Naive B cell (primary cell): ENCODE data around the gene GPR34. TPM values are rescaled to one million over a fixed set of nuclear protein-coding genes. Genes with fewer than 3 reads are reported as not detected.
"Not testable (repeated sequence)": the region's sequence is repeated elsewhere in the genome, so short reads cannot be mapped to it uniquely, and the experiment has no call there.

Experiments
- ATAC-seq, 2 donors: fragments of 150-1000 bp; cut with Tn5 transposase; 2 replicates each; pipeline ENCODE4 v1.10.0; 2021; ENCODE audit warnings: low read depth in 2 of 2, mild to moderate bottlenecking in 2 of 2, moderate library complexity in 2 of 2
- DNase-seq: peaks from one replicate; pipeline ENCODE4 v3.0.0; 2022
- H3K27ac Mint-ChIP-seq, 6 donors: one replicate each; pipeline ENCODE4 v1.8.0; 2020 to 2022; ENCODE audit warnings: mild to moderate bottlenecking in 6 of 6, mixed read lengths in 6 of 6, moderate library complexity in 5 of 6, inconsistent platforms in 2 of 6
- H3K27me3 Mint-ChIP-seq, 3 donors: one replicate each; pipeline ENCODE4 v1.8.0; 2021 to 2022; ENCODE audit warnings: mixed read lengths in 3 of 3, mild to moderate bottlenecking in 1 of 3
- H3K36me3 Mint-ChIP-seq, 2 donors: one replicate each; pipeline ENCODE4 v1.8.0; 2020 to 2022; ENCODE audit warnings: mixed read lengths in 2 of 2, inconsistent platforms in 1 of 2, mild to moderate bottlenecking in 1 of 2
- H3K4me1 Mint-ChIP-seq, 3 donors: one replicate each; pipeline ENCODE4 v1.8.0; 2020 to 2022; ENCODE audit warnings: mixed read lengths in 3 of 3, inconsistent platforms in 1 of 3, mild to moderate bottlenecking in 1 of 3, moderate library complexity in 1 of 3
- H3K4me3 Mint-ChIP-seq, 8 donors: one replicate each; pipeline ENCODE4 v1.8.0; 2020 to 2022; ENCODE audit warnings: mild to moderate bottlenecking in 8 of 8, mixed read lengths in 8 of 8, moderate library complexity in 8 of 8, inconsistent platforms in 2 of 8
- H3K9me3 Mint-ChIP-seq, 7 donors: one replicate each; pipeline ENCODE4 v1.8.0; 2020 to 2022; ENCODE audit warnings: mixed read lengths in 7 of 7, mild to moderate bottlenecking in 5 of 7, inconsistent platforms in 2 of 7, moderate library complexity in 1 of 7
- polyA plus RNA-seq, 6 donors: library from polyadenylated mRNA; unstranded; fragments of 300-500 nt; fragmentation: Illumina TruSeq; gene quantifications; one replicate each; pipeline ENCODE4 v1.2.3, GENCODE V29; 2021; ENCODE audit warnings: low read depth in 6 of 6

The GPR34 gene
- polyA plus RNA-seq, 6 donors from 2014 or later = 0.16 to 0.39 TPM; not detected in 4

DNA sequence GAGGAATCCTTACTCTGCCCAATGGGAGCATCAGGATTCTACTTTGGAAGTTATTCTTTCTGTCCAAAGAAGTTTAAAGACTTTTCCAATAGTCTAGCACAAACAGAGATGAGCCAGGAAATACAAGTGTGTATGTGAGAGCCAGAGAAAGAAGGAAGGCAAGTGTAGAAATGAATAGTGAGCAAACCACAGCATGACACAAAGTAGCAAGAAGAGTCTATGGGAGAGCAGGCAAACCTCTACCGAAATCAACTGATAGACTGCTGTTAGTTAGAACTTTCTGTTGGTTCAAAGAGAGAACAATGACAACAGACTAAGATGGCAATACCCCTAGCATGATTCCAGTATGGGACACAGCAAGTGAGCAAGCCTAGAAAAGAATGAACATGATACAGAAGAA is 16.1 kb upstream of the GPR34 start:
- DNase-seq (no peak), ATAC-seq (no peak)
- Mint-ChIP-seq H3K36me3 (no peaks in the 10 kb centered on the region), H3K9me3 (peaks cover 0 to 1% (median 0%) of the 10 kb centered on the region in 7 donors), H3K4me1 (peaks cover 0 to 5% (median 3%) of the 10 kb centered on the region in 3 donors), H3K27ac (no peak overlapping the region), H3K27me3 (peaks cover 0 to 8% (median 0%) of the 10 kb centered on the region in 3 donors), H3K4me3 (no peak overlapping the region)

DNA sequence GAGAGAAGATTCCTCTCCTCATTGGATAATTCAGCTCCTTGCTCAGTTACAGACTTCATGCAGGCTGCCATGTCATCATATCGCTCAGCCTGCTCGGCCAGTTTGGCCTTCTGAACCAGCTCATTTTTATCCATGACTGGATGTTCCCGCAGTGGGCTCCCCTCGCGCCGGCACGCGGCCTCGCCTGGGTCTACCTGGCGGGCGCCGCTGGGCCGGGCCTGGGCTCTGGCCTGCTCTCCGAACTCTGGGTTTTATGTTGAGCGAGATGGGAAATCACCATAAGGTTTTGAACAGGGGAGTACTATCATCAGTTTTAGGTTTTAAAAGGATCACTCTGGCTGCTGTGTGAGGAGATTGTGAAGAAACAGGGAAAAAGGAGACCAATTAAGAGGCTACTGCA is 12.4 kb upstream of the GPR34 start:
- H3K4me3 Mint-ChIP-seq, H3K36me3 Mint-ChIP-seq, H3K27me3 Mint-ChIP-seq, DNase-seq, ATAC-seq, H3K9me3 Mint-ChIP-seq, H3K4me1 Mint-ChIP-seq: not testable (repeated sequence)
- H3K27ac Mint-ChIP-seq = peak overlapping the region in 1 of 6 donors; percentile 57

DNA sequence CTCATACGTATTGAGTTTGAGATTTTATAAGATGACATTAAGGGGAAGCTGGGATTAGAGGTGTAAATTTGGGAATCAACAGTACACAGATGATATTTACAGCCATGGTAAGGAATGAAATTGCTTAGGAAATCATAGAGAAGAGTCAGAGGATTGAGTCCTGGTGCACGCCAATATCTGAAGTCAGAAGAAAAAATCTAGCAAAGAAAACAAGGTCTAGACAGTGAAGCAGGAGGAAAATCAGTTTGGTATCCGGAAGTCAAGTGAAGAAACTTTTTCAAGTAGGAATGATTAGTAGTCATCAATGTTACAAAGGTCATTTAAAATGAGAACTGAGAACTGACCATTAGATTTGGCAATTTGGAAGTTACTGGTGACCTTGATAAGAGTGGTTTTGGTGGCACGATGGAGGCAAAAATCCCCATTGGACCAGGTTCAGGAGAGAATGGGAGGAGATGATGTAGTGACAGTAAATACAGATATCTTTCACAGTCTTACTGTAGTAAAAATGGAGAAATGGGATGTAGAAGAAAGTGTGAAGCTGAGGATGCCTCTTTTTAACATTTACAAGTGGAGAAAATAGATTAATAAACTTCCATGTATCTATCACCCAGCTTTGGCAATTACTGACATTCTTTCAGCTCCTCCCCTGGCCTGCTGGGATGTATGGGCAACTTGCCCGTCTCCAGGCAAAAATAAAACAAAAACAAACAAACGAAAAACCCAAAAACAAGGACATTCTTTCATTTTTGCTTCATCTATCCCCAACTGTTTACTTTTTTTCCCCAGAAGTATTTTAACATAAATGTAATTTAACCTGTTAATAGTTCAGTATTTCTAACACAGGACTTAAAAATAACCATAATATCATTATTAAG is 11.4 kb upstream of the GPR34 start:
- H3K27me3 Mint-ChIP-seq = peaks cover 0 to 8% (median 0%) of the 10 kb centered on the region in 3 donors
- H3K4me1 Mint-ChIP-seq = peaks cover 0 to 4% (median 3%) of the 10 kb centered on the region in 3 donors
- ATAC-seq (no peak), DNase-seq (no peak)
- peak overlapping the region in 1 of 6 donors; percentile 40 for H3K27ac Mint-ChIP-seq
- H3K9me3 Mint-ChIP-seq = peaks cover 0 to 3% (median 0%) of the 10 kb centered on the region in 7 donors
- H3K4me3 Mint-ChIP-seq = no peak overlapping the region
- no peaks in the 10 kb centered on the region for H3K36me3 Mint-ChIP-seq

DNA sequence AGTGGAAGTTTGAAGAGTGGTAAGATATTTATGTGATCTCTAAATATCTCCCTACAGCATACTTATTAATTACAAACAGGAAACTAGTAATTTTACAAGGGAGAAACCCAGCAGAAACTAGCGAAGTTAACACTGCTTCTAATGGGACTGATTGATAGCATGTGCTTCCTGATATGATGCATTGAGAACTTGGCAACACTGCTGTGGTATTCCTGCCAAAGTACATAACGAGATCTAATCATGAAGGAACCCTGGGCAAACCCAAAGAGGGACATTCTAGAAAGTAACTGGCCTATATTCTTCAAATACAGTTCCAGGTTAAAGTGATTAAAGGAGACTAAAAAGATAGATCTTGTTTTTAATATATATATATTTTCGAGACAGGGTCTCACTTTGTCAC is 4.6 kb upstream of the GPR34 start:
- peaks cover 11 to 28% (median 20%) of the 10 kb centered on the region in 3 donors for H3K4me1 Mint-ChIP-seq
- no peak for ATAC-seq
- H3K36me3 Mint-ChIP-seq = no peaks in the 10 kb centered on the region
- H3K27me3 Mint-ChIP-seq = no peaks in the 10 kb centered on the region
- no peak overlapping the region for H3K4me3 Mint-ChIP-seq
- H3K9me3 Mint-ChIP-seq = peaks cover 0 to 2% (median 0%) of the 10 kb centered on the region in 7 donors
- no peak overlapping the region for H3K27ac Mint-ChIP-seq
- no peak for DNase-seq

DNA sequence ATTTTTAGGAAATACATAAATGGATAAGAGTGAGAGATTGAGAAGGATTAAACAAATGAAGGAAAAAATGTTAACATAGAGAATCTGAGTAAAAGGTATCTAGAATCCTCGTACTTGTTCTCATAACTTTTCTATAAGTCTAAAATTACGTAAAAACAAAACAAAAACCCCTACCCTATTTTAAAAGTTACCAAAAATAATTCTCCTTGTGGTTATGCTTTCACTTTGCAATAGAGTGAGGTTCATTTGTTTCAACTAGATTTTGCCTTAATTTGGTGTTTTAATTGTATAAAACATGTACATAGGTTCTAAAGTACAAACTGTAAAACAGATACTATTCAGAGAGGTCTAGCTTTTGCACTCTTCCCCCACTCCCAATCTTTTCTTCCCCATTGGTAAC is 3.8 kb upstream of the GPR34 start:
- DNase-seq = no peak
- Mint-ChIP-seq H3K27me3 (no peaks in the 10 kb centered on the region), H3K4me1 (peaks cover 11 to 28% (median 20%) of the 10 kb centered on the region in 3 donors), H3K27ac (peak overlapping the region in 2 of 6 donors; percentile 30 to 38), H3K36me3 (no peaks in the 10 kb centered on the region), H3K9me3 (peaks cover 0 to 2% (median 0%) of the 10 kb centered on the region in 7 donors), H3K4me3 (peak overlapping the region in 1 of 8 donors; percentile 10)
- ATAC-seq = no peak

DNA sequence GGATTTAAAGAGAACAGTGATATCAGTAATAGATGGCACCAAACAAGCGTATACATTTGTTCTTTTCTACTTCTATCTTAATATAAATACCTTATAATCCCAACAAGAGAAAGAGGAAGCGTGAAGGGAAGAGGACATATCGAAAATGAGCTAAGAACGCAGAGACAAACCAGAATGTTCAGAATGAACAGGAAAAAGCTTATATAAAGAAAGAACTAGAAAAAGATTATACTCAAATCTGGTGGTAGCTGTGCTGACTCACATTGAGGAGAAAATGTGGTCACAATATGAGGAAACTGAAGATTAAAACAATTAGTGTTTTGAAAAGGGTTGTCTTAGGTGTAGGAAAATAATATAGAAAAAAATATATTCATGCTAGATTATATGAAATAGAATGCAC is 2.0 kb upstream of the GPR34 start:
- no peak for DNase-seq
- Mint-ChIP-seq H3K27ac (no peak overlapping the region), H3K9me3 (no peaks in the 10 kb centered on the region), H3K4me1 (peaks cover 11 to 34% (median 20%) of the 10 kb centered on the region in 3 donors), H3K27me3 (no peaks in the 10 kb centered on the region), H3K36me3 (no peaks in the 10 kb centered on the region), H3K4me3 (peak overlapping the region in 2 of 8 donors; percentile 9 to 63)
- no peak for ATAC-seq

DNA sequence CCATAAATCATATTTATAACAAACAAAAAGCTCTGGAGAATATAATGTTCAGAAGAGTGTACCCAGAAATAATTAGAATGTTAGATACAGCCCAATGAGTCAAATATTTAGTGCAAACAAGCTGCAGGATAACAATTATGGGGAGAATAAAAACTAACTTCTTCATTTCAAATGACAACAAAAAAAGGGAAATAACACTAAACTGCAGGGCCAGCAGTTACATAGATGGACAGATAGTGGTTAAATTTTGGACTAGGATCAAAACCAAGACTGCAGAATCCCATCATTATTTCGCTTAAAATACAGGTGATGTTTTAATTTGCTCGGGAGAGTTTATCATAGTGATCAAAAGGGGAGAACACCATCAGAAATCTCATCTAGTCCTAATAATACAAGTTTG is 617 bp upstream of the GPR34 start:
- Mint-ChIP-seq H3K36me3 (no peaks in the 10 kb centered on the region), H3K4me1 (peaks cover 18 to 48% (median 22%) of the 10 kb centered on the region in 3 donors)
- no peak for ATAC-seq

DNA sequence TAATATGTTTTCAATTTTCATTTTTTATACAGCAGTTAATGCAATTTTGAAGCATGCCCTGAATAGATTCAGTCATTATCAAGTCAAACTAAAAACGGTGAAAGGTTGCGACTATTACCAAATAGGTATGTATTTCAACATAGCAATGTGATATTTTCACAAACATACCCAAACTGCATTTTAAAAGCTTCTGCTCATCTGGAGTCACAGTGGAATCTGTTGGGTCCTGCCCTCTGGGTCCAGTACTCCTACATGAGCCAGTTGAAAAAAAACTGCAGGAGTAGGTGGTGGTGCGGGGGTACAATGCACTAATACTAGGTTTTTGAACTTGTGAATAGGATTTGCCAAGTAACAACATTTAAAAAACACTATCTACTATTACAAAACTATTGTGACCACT is 938 bp downstream of the GPR34 start:
- Mint-ChIP-seq H3K4me3 (no peak overlapping the region), H3K9me3 (no peaks in the 10 kb centered on the region), H3K27ac (no peak overlapping the region), H3K4me1 (peaks cover 24 to 57% (median 29%) of the 10 kb centered on the region in 3 donors), H3K27me3 (no peaks in the 10 kb centered on the region), H3K36me3 (no peaks in the 10 kb centered on the region)
- no peak for ATAC-seq
- DNase-seq = no peak

More for the DNA sequence above, 617 bp upstream of the GPR34 start:
- no peaks in the 10 kb centered on the region for H3K27me3 Mint-ChIP-seq
- H3K4me3 Mint-ChIP-seq = peak overlapping the region in 2 of 8 donors; percentile 63 to 66
- H3K27ac Mint-ChIP-seq = no peak overlapping the region
- no peak for DNase-seq
- H3K9me3 Mint-ChIP-seq = no peaks in the 10 kb centered on the region

DNA sequence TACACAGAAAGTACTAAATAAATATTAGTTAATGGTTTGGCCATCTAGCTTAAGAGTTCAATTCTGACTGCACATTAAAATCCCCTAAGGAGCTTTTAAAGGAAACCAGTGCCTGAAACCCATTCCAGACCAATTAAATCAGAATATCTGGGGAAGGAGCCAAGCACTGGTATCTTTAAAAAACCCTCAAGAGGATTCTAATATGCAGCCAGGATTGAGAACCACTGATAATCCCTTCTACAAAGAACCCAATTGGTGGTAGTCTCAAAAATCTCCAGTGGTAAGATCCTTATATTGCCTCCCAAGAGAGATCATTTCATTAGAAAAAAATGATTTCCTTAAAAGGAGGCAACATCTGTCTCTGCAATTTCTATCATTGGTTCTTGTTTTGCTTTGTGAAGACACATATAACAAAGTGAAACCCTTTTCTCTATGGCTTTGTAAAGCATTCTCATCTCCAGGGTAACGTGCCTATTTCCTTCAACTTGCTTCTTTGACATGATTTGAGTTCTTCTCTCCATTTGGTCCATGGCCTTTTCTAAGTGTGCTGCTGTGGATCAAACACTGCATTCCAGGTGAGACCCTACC is 3.5 kb downstream of the GPR34 start:
- Mint-ChIP-seq H3K27ac (peak overlapping the region in 1 of 6 donors; percentile 21), H3K4me3 (peak overlapping the region in 1 of 8 donors; percentile 6), H3K4me1 (peaks cover 18 to 39% (median 20%) of the 10 kb centered on the region in 3 donors), H3K9me3 (peaks cover 0 to 3% (median 0%) of the 10 kb centered on the region in 7 donors), H3K27me3 (no peaks in the 10 kb centered on the region), H3K36me3 (no peaks in the 10 kb centered on the region)
- ATAC-seq (no peak), DNase-seq (no peak)

DNA sequence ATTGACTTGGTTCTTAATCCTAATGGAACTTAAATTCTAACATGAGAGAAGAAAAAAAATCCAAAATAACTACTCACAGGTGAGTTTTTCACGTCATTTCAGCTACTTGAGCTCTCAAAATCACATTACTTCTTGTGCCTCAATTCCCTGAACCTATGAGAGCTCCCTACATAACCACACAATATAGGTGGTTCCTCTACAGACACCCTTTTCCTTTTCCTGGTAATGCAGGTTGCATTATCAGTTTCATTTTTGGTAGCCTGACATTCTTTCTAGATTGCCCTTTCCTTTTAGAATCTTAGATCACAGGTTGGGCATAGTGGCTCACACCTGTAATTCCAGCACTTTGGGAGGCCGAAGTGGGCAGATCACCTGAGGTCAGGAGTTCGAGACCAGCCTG is 4.3 kb downstream of the GPR34 start:
- Mint-ChIP-seq H3K9me3 (peaks cover 0 to 3% (median 0%) of the 10 kb centered on the region in 7 donors), H3K4me3 (peak overlapping the region in 2 of 8 donors; percentile 59 to 68), H3K36me3 (no peaks in the 10 kb centered on the region), H3K4me1 (peaks cover 16 to 37% (median 17%) of the 10 kb centered on the region in 3 donors), H3K27ac (peak overlapping the region in 1 of 6 donors; percentile 5), H3K27me3 (no peaks in the 10 kb centered on the region)
- DNase-seq (no peak), ATAC-seq (no peak)

DNA sequence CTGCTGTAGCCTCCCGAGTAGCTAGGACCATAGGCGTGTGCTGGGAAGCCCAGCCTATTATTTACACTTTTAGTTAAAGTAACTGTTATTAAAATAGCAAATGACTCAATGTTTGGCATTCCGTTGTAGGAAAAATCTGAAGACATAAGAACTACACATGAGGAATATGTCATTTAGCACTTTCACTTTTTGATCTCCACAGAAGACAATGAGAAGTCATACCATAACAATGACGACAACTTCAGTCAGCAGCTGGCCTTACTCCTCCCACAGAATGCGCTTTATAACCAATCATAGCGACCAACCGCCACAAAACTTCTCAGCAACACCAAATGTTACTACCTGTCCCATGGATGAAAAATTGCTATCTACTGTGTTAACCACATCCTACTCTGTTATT is 6.7 kb downstream of the GPR34 start:
- peaks cover 0 to 3% (median 0%) of the 10 kb centered on the region in 7 donors for H3K9me3 Mint-ChIP-seq
- no peaks in the 10 kb centered on the region for H3K36me3 Mint-ChIP-seq
- peak overlapping the region in 1 of 6 donors; percentile 6 for H3K27ac Mint-ChIP-seq
- DNase-seq = no peak
- no peak for ATAC-seq
- no peak overlapping the region for H3K4me3 Mint-ChIP-seq
- peaks cover 9 to 29% (median 13%) of the 10 kb centered on the region in 3 donors for H3K4me1 Mint-ChIP-seq
- no peaks in the 10 kb centered on the region for H3K27me3 Mint-ChIP-seq

DNA sequence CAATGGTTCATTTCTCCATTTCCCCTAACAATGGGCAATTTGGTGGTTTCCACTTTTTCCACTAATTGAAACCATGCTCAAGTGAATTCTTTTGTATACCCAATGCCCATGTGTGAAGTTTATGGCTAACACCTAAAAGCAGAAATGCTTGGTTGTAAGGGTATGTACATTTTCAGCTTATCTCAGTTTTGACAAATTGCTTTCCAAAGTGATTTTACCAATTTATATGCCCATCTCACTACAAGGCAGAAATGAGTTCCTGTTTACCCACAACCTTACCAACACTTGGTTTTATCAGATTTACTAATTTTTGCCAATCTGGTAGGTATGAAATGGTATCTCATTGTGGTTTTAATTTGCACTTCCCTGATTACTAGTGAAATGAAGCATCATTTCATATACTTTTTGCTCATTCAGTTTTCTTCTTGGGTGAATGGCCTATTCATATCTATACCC is 14.8 kb downstream of the GPR34 start:
- H3K4me3 Mint-ChIP-seq = peak overlapping the region in 1 of 8 donors; percentile 20
- ATAC-seq = peak; percentile 26 to 36
- H3K27me3 Mint-ChIP-seq = no peaks in the 10 kb centered on the region
- H3K9me3 Mint-ChIP-seq = no peaks in the 10 kb centered on the region
- peak; percentile 9 for DNase-seq
- H3K27ac Mint-ChIP-seq = no peak overlapping the region
- H3K4me1 Mint-ChIP-seq = peaks cover 32 to 43% (median 36%) of the 10 kb centered on the region in 3 donors
- no peaks in the 10 kb centered on the region for H3K36me3 Mint-ChIP-seq

DNA sequence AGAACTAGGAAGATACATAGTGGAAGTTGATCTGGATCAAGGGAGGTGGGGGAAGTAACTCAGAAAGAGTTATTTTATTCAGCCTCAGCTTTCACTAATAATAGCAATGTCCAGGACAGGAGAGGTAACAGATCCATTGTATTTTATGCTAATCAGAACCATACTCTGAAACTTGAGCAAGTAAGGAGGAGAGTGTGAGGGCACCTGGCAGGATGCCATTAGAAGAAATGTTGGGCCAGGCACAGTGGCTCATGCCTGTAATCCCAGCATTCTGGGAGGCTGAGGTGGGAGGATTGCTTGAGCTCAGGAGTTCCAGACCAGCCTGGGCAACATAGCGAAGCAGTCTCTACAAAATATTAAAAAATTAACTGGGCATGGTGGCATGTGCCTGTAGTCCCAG is 16.3 kb downstream of the GPR34 start:
- peaks cover 35 to 43% (median 42%) of the 10 kb centered on the region in 3 donors for H3K4me1 Mint-ChIP-seq

More for the DNA sequence above, 16.3 kb downstream of the GPR34 start:
- peak overlapping the region in 5 of 6 donors; percentile 21 to 94 (median 46) for H3K27ac Mint-ChIP-seq
- ATAC-seq (no peak), DNase-seq (no peak)
- no peaks in the 10 kb centered on the region for H3K36me3 Mint-ChIP-seq
- H3K4me3 Mint-ChIP-seq = peak overlapping the region in 7 of 8 donors; percentile 19 to 51 (median 45)
- H3K9me3 Mint-ChIP-seq = no peaks in the 10 kb centered on the region
- H3K27me3 Mint-ChIP-seq = no peaks in the 10 kb centered on the region
